WTC11 (cell line): ENCODE results near the gene GANAB. TPM values are rescaled to one million over a fixed set of nuclear protein-coding genes. Genes with fewer than 3 reads are reported as not detected.

Experiments
- ATAC-seq: fragments of 200-7000 bp; cut with Tn5 transposase; 2 replicates; pipeline ENCODE4 v1.10.0; 2021; ENCODE audit warnings: mild to moderate bottlenecking, moderate library complexity
- CTCF ChIA-PET: fragments of 300-600 bp; sonication (Branson Sonifier 250); formaldehyde crosslinking; loops from one replicate; lab custom pipeline; 2021; ENCODE audit warnings: antibody characterized with exemption; lab: Charles Lee
- POLR2A ChIA-PET: fragments of 350-600 bp; sonication (Branson Sonifier 250); formaldehyde crosslinking; loops from one replicate; lab custom pipeline; 2021; ENCODE audit warnings: antibody characterized with exemption; lab: Charles Lee
- DNase-seq: peaks from one replicate; pipeline ENCODE4 v3.0.0; 2021; ENCODE audit warnings: low spot score
- H3K27ac Mint-ChIP-seq: 2 replicates; pipeline ENCODE4 v1.8.0; 2021; ENCODE audit warnings: mixed read lengths
- H3K27me3 Mint-ChIP-seq: 2 replicates; pipeline ENCODE4 v1.8.0; 2021; ENCODE audit warnings: low read depth, mild to moderate bottlenecking, moderate library complexity, mixed read lengths
- H3K36me3 Mint-ChIP-seq: 2 replicates; pipeline ENCODE4 v1.8.0; 2021; ENCODE audit warnings: mixed read lengths
- H3K4me1 Mint-ChIP-seq: 2 replicates; pipeline ENCODE4 v1.8.0; 2022; ENCODE audit warnings: mixed read lengths
- H3K4me3 Mint-ChIP-seq: 2 replicates; pipeline ENCODE4 v1.8.0; 2021; ENCODE audit warnings: mild to moderate bottlenecking, moderate library complexity, mixed read lengths
- H3K9me3 Mint-ChIP-seq: 2 replicates; pipeline ENCODE4 v1.8.0; 2021; ENCODE audit warnings: mixed read lengths
- ARID4B ChIP-seq: sonication (generic); formaldehyde crosslinking; IDR thresholded peaks from 2 replicates; pipeline ENCODE4 v1.8.0; 2023; ENCODE audit warnings: missing genetic modification reagents, mild to moderate bottlenecking, borderline replicate concordance
- CREB1 ChIP-seq: sonication (generic); formaldehyde crosslinking; IDR thresholded peaks from 2 replicates; pipeline ENCODE4 v1.8.0; 2023; ENCODE audit warnings: mild to moderate bottlenecking, missing genetic modification reagents
- CREM ChIP-seq: sonication (generic); formaldehyde crosslinking; IDR thresholded peaks from 2 replicates; pipeline ENCODE4 v1.8.1; 2022; ENCODE audit warnings: mild to moderate bottlenecking, missing genetic modification reagents, moderate library complexity
- E2F5 ChIP-seq: sonication (generic); formaldehyde crosslinking; IDR thresholded peaks from 2 replicates; pipeline ENCODE4 v1.8.1; 2022; ENCODE audit warnings: mild to moderate bottlenecking, moderate library complexity, missing genetic modification reagents
- ESRRA ChIP-seq: sonication (generic); formaldehyde crosslinking; IDR thresholded peaks from 2 replicates; pipeline ENCODE4 v1.8.1; 2022; ENCODE audit warnings: mild to moderate bottlenecking, missing genetic modification reagents, borderline replicate concordance
- ETV6 ChIP-seq: sonication (generic); formaldehyde crosslinking; IDR thresholded peaks from 2 replicates; pipeline ENCODE4 v1.8.1; 2022; ENCODE audit warnings: mild to moderate bottlenecking, missing genetic modification reagents
- FOXK1 ChIP-seq: sonication (generic); formaldehyde crosslinking; IDR thresholded peaks from 2 replicates; pipeline ENCODE4 v1.8.0; 2022; ENCODE audit warnings: mild to moderate bottlenecking, moderate library complexity, missing genetic modification reagents
- FOXP4 ChIP-seq: sonication (generic); formaldehyde crosslinking; IDR thresholded peaks from 2 replicates; pipeline ENCODE4 v1.8.0; 2022; ENCODE audit warnings: mild to moderate bottlenecking, missing genetic modification reagents
- IRF1 ChIP-seq: sonication (generic); formaldehyde crosslinking; IDR thresholded peaks from 2 replicates; pipeline ENCODE4 v1.8.0; 2023; ENCODE audit warnings: missing genetic modification reagents
- MAX ChIP-seq: sonication (generic); formaldehyde crosslinking; IDR thresholded peaks from 2 replicates; pipeline ENCODE4 v1.8.0; 2022; ENCODE audit warnings: mild to moderate bottlenecking, missing genetic modification reagents
- NR2C2 ChIP-seq: sonication (generic); formaldehyde crosslinking; IDR thresholded peaks from 2 replicates; pipeline ENCODE4 v1.8.0; 2022; ENCODE audit warnings: mild to moderate bottlenecking, missing genetic modification reagents
- TEAD1 ChIP-seq: sonication (generic); formaldehyde crosslinking; IDR thresholded peaks from 2 replicates; pipeline ENCODE4 v1.8.0; 2022; ENCODE audit warnings: mild to moderate bottlenecking, missing genetic modification reagents
- USF1 ChIP-seq: sonication (generic); formaldehyde crosslinking; IDR thresholded peaks from 2 replicates; pipeline ENCODE4 v1.8.0; 2022; ENCODE audit warnings: mild to moderate bottlenecking, missing genetic modification reagents
- ZNF121 ChIP-seq: sonication (generic); formaldehyde crosslinking; IDR thresholded peaks from 2 replicates; pipeline ENCODE4 v1.8.0; 2023; ENCODE audit warnings: missing genetic modification reagents
- ZNF232 ChIP-seq: sonication (generic); formaldehyde crosslinking; IDR thresholded peaks from 2 replicates; pipeline ENCODE4 v1.8.0; 2022; ENCODE audit warnings: mild to moderate bottlenecking, missing genetic modification reagents
- ZNF263 ChIP-seq: sonication (generic); formaldehyde crosslinking; IDR thresholded peaks from 2 replicates; pipeline ENCODE4 v1.8.1; 2022; ENCODE audit warnings: low read depth, mild to moderate bottlenecking, moderate library complexity, missing genetic modification reagents
- ZNF532 ChIP-seq: fragments of 250-450 bp; sonication (Bioruptor Pico); IDR thresholded peaks from 2 replicates; pipeline ENCODE4 v1.9.0; 2021; ENCODE audit warnings: mild to moderate bottlenecking, borderline replicate concordance
- total RNA-seq: library from RNA; stranded (reverse); gene quantifications from 3 replicates; pipeline ENCODE4 v1.2.3, GENCODE V29; 2021

GANAB gene
- total RNA-seq, 1 experiment from 2014 or later: 327 TPM

- Mint-ChIP-seq H3K4me1 (peaks cover 60% of the 10 kb centered on the region), H3K36me3 (peaks cover 26% of the 10 kb centered on the region), H3K27ac (no peak overlapping the region), H3K4me3 (peak overlapping the region; percentile 91), H3K9me3 (no peaks in the 10 kb centered on the region), H3K27me3 (peaks cover 26% of the 10 kb centered on the region)
- CTCF ChIA-PET: interaction anchor here (3.8 to 8.9 kb wide), 2 partner anchors 9 to 10 kb away, joined by 43 to 74 read pairs; partner anchors contain the start of genes EML3, ROM1 and TUT1
- POLR2A ChIA-PET: interaction anchor here (0.7 to 1.4 kb wide), 3 partner anchors 12 to 62 kb away, joined by 3 to 7 read pairs (median 5); partner anchors contain the start of genes B3GAT3, C11orf98, CSKMT and TUT1
- no peak for DNase-seq
- no peak for TF ChIP-seq USF1 (CRISPR knock-in tag)
- TF ChIP-seq MAX (CRISPR knock-in tag): no peak
- TF ChIP-seq IRF1: no peak
- TF ChIP-seq ZNF263 (CRISPR knock-in tag): no peak
- no peak for TF ChIP-seq NR2C2
- no peak for TF ChIP-seq ESRRA
- TF ChIP-seq ZNF121: no peak
- TF ChIP-seq ZNF232 (CRISPR knock-in tag): no peak
- TF ChIP-seq ETV6 (CRISPR knock-in tag): no peak
- no peak for ATAC-seq
These were observed 43.4 kb downstream of the GANAB start for GRCh38 chr11:62603072-62603408.

- ChIA-PET POLR2A (interaction anchor here (0.6 to 3.1 kb wide), 18 partner anchors 9 to 252 kb away, joined by 3 to 53 read pairs (median 4); partner anchors contain the start of genes B3GAT3, BSCL2, C11orf98 and CSKMT), CTCF (interaction anchor here (0.7 to 8.9 kb wide), 11 partner anchors 9 to 208 kb away, joined by 3 to 74 read pairs (median 6); partner anchors contain the start of genes B3GAT3, EEF1G, EML3 and HNRNPUL2)
- Mint-ChIP-seq H3K36me3 (peaks cover 32% of the 10 kb centered on the region), H3K4me1 (peaks cover 54% of the 10 kb centered on the region), H3K27me3 (peaks cover 26% of the 10 kb centered on the region), H3K27ac (peak overlapping the region; percentile 98), H3K9me3 (no peaks in the 10 kb centered on the region), H3K4me3 (peak overlapping the region; percentile 91)
- DNase-seq (peak; percentile 77), ATAC-seq (peak; percentile 20)
- TF ChIP-seq CREM (CRISPR knock-in tag) (0 out of 2 replicates have a peak, but pooled peaks have one; percentile 37), TEAD1 (CRISPR knock-in tag) (peak; percentile 82), ZNF532 (CRISPR knock-in tag) (no peak), FOXP4 (peak; percentile 36; the same call in 1 of the 2 replicates), E2F5 (CRISPR knock-in tag) (peak; percentile 86; the same call in 1 of the 2 replicates), FOXK1 (CRISPR knock-in tag) (0 out of 2 replicates have a peak, but pooled peaks have one; percentile 54), ARID4B (CRISPR knock-in tag) (peak; percentile 79; the same call in 1 of the 2 replicates), CREB1 (CRISPR knock-in tag) (peak; percentile 80; the same call in 1 of the 2 replicates)
These were observed 44.0 kb downstream of the GANAB start for GRCh38 chr11:62602141-62603071.
